Panc1 (cell line): Measurements from ENCODE around the gene ZC3HAV1. TPM values are rescaled to one million over a fixed set of nuclear protein-coding genes. Genes with fewer than 3 reads are reported as not detected.

Experiments used
- ATAC-seq: fragments of 200-7000 bp; cut with Tn5 transposase; 2 replicates; pipeline ENCODE4 v1.9.1; 2020; ENCODE audit warnings: mild to moderate bottlenecking, moderate library complexity
- BruUV-seq: library from RNA; stranded (reverse); fragments of 400-500 nt; replicated peaks from 2 replicates; lab custom pipeline; 2021; lab: Mats Ljungman, UMichigan
- CTCF ChIA-PET: fragments of 300-600 bp; sonication (Branson Sonifier 250); formaldehyde crosslinking; loops from one replicate; lab custom pipeline; 2022; ENCODE audit warnings: antibody characterized with exemption; lab: Charles Lee
- POLR2A ChIA-PET: fragments of 300-600 bp; sonication (Branson Sonifier 250); formaldehyde crosslinking; loops from one replicate; lab custom pipeline; 2022; ENCODE audit warnings: antibody characterized with exemption; lab: Charles Lee
- DNase-seq: peaks from one replicate; pipeline ENCODE4 v3.0.0-alpha.2; 2010; ENCODE audit warnings: low read depth, low spot score
- H3K27ac ChIP-seq: 2 replicates; pipeline ENCODE4 v1.5.1; 2011; ENCODE audit warnings: mild to moderate bottlenecking, low read length, inconsistent platforms
- H3K27me3 ChIP-seq: fragments of 200-500 bp; sonication (Bioruptor generic); 2 replicates; pipeline ENCODE4 v1.6.0; 2014; ENCODE audit warnings: low read length, inconsistent platforms; ENCODE audit not compliant: control insufficient read depth, insufficient read depth
- H3K36me3 ChIP-seq: fragments of 200-500 bp; sonication (Bioruptor generic); 2 replicates; pipeline ENCODE4 v1.5.1; 2014; ENCODE audit warnings: inconsistent platforms, mild to moderate bottlenecking, low read length, moderate library complexity; ENCODE audit not compliant: control insufficient read depth, insufficient read depth
- H3K4me1 ChIP-seq: 2 replicates; pipeline ENCODE4 v1.5.1; 2011; ENCODE audit warnings: inconsistent platforms, mild to moderate bottlenecking, low read length, moderate library complexity; ENCODE audit not compliant: control insufficient read depth, insufficient read depth
- H3K4me3 ChIP-seq, 2 experiments: 2 replicates each; pipeline ENCODE4 v1.5.1; 2011 to 2012; ENCODE audit warnings: low read depth in 2 of 2, low read length in 2 of 2, mild to moderate bottlenecking in 2 of 2, inconsistent platforms in 1 of 2, moderate library complexity in 1 of 2
- H3K9me3 ChIP-seq: fragments of 200-500 bp; sonication (Bioruptor generic); 2 replicates; pipeline ENCODE4 v1.5.1; 2014; ENCODE audit warnings: low read depth, mild to moderate bottlenecking, inconsistent platforms, low read length, moderate library complexity; ENCODE audit not compliant: control insufficient read depth, insufficient read depth
- CTCF ChIP-seq: fragments of 450-650 bp; IDR thresholded peaks from 2 replicates; pipeline ENCODE4 v1.5.1; 2017; ENCODE audit warnings: mild to moderate bottlenecking
- POLR2AphosphoS5 ChIP-seq: IDR thresholded peaks from 2 replicates; pipeline ENCODE4 v1.6.1; 2012; ENCODE audit warnings: mild to moderate bottlenecking, low read depth, low read length, moderate library complexity
- REST ChIP-seq, 2 experiments: IDR thresholded peaks; 2 replicates each; pipeline ENCODE4 v1.6.1; 2011 to 2012; ENCODE audit warnings: low read depth in 2 of 2, control low read depth in 1 of 2, low read length in 1 of 2, mild to moderate bottlenecking in 1 of 2, moderate library complexity in 1 of 2; ENCODE audit not compliant: insufficient read depth in 1 of 2
- SIN3A ChIP-seq: IDR thresholded peaks from 2 replicates; pipeline ENCODE4 v1.6.1; 2012; ENCODE audit warnings: low read depth, mild to moderate bottlenecking, low read length, moderate library complexity, borderline replicate concordance; ENCODE audit not compliant: insufficient read depth
- TCF7L2 ChIP-seq: IDR thresholded peaks from 2 replicates; pipeline ENCODE4 v1.6.1; 2011; ENCODE audit warnings: mild to moderate bottlenecking, low read depth, low read length, inconsistent platforms
- in situ Hi-C: cut with HindIII; loops from 2 replicates; pipeline ENCODE4 v1.10.0; 2016; ENCODE audit warnings: low sequenced_read_pairs, low pct_unique_long_range_greater_than_20kb
- intact Hi-C: fragments of 100-400 bp; cut with micrococcal nuclease; formaldehyde crosslinking; loops from one replicate; pipeline ENCODE4 v1.10.0; 2022; ENCODE audit not compliant: unreplicated experiment
- total RNA-seq: library from RNA; stranded (reverse); gene quantifications from one replicate; pipeline ENCODE4 v1.2.1, GENCODE V29; 2021; ENCODE audit not compliant: unreplicated experiment

ZC3HAV1 gene
- total RNA-seq, 1 experiment from 2014 or later = 47.1 TPM

- no peak overlapping the region for H3K4me3 ChIP-seq
- BruUV-seq = no TSS peak
- POLR2A ChIA-PET = no interaction called here
- H3K9me3 ChIP-seq = no peaks in the 10 kb centered on the region
- intact Hi-C loops (no loop called here), in situ Hi-C loops (no loop called here)
- CTCF ChIA-PET = no interaction called here
- ATAC-seq (no peak), DNase-seq (no peak)
- no peaks in the 10 kb centered on the region for H3K27me3 ChIP-seq
- no peak overlapping the region for H3K27ac ChIP-seq
- H3K36me3 ChIP-seq = peaks cover 26% of the 10 kb centered on the region
- no peak for TF ChIP-seq TCF7L2
- TF ChIP-seq REST (IDR thresholded peaks at IDR 0.05; ENCODE audit: insufficient read depth in 1 of 2, low read depth in 2 of 2, low read length in 1 of 2) = no peak
- TF ChIP-seq POLR2AphosphoS5 = no peak
- no peak for TF ChIP-seq CTCF
- TF ChIP-seq SIN3A = no peak
- H3K4me1 ChIP-seq = no peaks in the 10 kb centered on the region
Observed at GRCh38 chr7:139023076-139023475, 86.4 kb downstream of the ZC3HAV1 start.

DNA sequence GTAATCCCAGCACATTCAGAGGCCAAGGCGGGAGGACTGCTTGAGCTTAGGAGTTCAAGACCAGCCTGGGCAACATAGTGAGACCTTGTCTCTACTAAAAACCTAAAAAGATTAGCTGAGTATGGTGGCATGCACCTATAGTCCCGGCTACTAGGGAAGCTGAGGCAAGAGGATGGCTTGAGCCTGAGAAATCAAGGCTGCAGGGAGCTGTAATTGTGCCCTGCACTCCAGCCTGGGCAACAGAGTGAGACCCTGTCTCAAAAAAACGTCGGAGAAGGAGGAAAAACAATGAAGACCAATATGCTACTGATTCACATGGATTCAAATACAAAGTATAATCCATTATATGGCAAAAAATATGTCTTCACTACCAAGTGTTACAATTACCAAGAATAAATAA, 87.2 kb downstream of the ZC3HAV1 start:
- intact Hi-C loops (no loop called here), in situ Hi-C loops (no loop called here)
- Histone ChIP-seq H3K4me1 (no peaks in the 10 kb centered on the region), H3K27me3 (no peaks in the 10 kb centered on the region), H3K9me3 (no peaks in the 10 kb centered on the region), H3K4me3 (no peak overlapping the region), H3K36me3 (peaks cover 23% of the 10 kb centered on the region), H3K27ac (no peak overlapping the region)
- BruUV-seq = no TSS peak
- POLR2A ChIA-PET = no interaction called here
- CTCF ChIA-PET = no interaction called here
- ATAC-seq = no peak
- TF ChIP-seq REST (IDR thresholded peaks at IDR 0.05; ENCODE audit: insufficient read depth in 1 of 2, low read depth in 2 of 2, low read length in 1 of 2) (no peak), TCF7L2 (no peak), POLR2AphosphoS5 (no peak), SIN3A (no peak), CTCF (no peak)
- no peak for DNase-seq
